Peyer's patch (tissue), 4 donors: ENCODE data around the gene TMEM248. TPM values are rescaled to one million over a fixed set of nuclear protein-coding genes. Genes with fewer than 3 reads are reported as not detected.
"Not testable (repeated sequence)": the region's sequence is repeated elsewhere in the genome, so short reads cannot be mapped to it uniquely, and the experiment has no call there.

Source experiments
- DNase-seq, 3 donors: peaks; one replicate each; pipeline ENCODE4 v3.0.0-alpha.2; 2017 to 2019
- H3K27ac ChIP-seq, 4 donors: fragments of 200-600 bp; sonication (generic); one replicate each; pipeline ENCODE4 v1.5.1; 2016 to 2019
- H3K27me3 ChIP-seq, 2 donors: fragments of 200-600 bp; sonication (generic); one replicate each; pipeline ENCODE4 v1.5.1; 2019
- H3K36me3 ChIP-seq, 3 donors: fragments of 200-600 bp; sonication (generic); one replicate each; pipeline ENCODE4 v1.5.1; 2016 to 2019
- H3K4me1 ChIP-seq, 4 donors: fragments of 200-600 bp; sonication (generic); one replicate each; pipeline ENCODE4 v1.5.1; 2016 to 2019
- H3K4me3 ChIP-seq, 4 donors: fragments of 200-600 bp; sonication (generic); 1 replicate in 3 of 4; 2 replicates in 1 of 4; pipeline ENCODE4 v1.5.1; 2016 to 2019; ENCODE audit warnings: mild to moderate bottlenecking in 1 of 4
- H3K9me3 ChIP-seq, 4 donors: fragments of 200-600 bp; sonication (generic); one replicate each; pipeline ENCODE4 v1.5.1; 2016 to 2019; ENCODE audit warnings: mild to moderate bottlenecking in 1 of 4
- CTCF ChIP-seq, 6 experiments: fragments of 450-650 bp in 4 of 6; fragments of 200-600 bp in 2 of 6; sonication (generic) in 1 of 6; IDR thresholded peaks; one replicate each; pipeline ENCODE4 v1.5.1; 2017 to 2019; ENCODE audit warnings: antibody characterized with exemption in 6 of 6, mild to moderate bottlenecking in 3 of 6, moderate library complexity in 1 of 6
- POLR2A ChIP-seq, 2 donors: fragments of 450-650 bp; IDR thresholded peaks; one replicate each; pipeline ENCODE4 v1.5.1; 2017; ENCODE audit warnings: antibody characterized with exemption in 2 of 2, mild to moderate bottlenecking in 2 of 2, moderate library complexity in 2 of 2
- small RNA-seq, 2 donors: library from RNA; depleted of rRNA; stranded (forward); fragments of <200 nt; gene quantifications; one replicate each; pipeline ENCODE3, GENCODE V24; 2016
- total RNA-seq, 4 donors: library from RNA; depleted of rRNA; stranded (reverse); fragments of >200 nt; gene quantifications; one replicate each; pipeline ENCODE4 v1.1.0, GENCODE V29; 2016

The TMEM248 gene
- total RNA-seq, 4 donors from 2014 or later: 61.9 to 125 (median 115) TPM

DNA sequence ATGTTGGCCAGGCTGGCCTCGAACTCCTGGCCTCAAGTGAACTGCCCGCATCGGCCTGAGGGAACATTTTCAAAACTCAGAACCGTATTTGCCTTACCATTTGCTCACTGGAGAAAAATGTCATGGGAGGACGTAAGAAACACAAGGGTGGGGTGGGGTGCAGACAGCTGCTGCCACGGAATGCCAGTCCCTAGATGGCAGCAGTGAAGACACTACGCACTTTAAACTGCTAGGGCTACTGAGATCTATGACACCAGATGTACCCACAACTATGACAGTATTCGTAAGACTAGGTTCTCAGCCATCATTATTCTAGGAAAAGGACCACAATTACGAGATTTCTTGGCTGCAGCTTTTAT, 73.6 kb downstream of the TMEM248 start:
- Histone ChIP-seq H3K36me3 (peaks cover 0 to 46% (median 4%) of the 10 kb centered on the region in 3 donors), H3K4me3 (peak overlapping the region; percentile 56 to 80 (median 76)), H3K27ac (peak overlapping the region; percentile 97 to 100 (median 98))
- H3K27me3 ChIP-seq, H3K9me3 ChIP-seq, H3K4me1 ChIP-seq: not testable (repeated sequence)
- peak; percentile 52 to 83 (median 62) for DNase-seq
- TF ChIP-seq POLR2A (IDR thresholded peaks at IDR 0.05): peak; percentile 56 to 78
- peak in 4 of 6 experiments; percentile 40 to 55 (median 48) for TF ChIP-seq CTCF (IDR thresholded peaks at IDR 0.05)

DNA sequence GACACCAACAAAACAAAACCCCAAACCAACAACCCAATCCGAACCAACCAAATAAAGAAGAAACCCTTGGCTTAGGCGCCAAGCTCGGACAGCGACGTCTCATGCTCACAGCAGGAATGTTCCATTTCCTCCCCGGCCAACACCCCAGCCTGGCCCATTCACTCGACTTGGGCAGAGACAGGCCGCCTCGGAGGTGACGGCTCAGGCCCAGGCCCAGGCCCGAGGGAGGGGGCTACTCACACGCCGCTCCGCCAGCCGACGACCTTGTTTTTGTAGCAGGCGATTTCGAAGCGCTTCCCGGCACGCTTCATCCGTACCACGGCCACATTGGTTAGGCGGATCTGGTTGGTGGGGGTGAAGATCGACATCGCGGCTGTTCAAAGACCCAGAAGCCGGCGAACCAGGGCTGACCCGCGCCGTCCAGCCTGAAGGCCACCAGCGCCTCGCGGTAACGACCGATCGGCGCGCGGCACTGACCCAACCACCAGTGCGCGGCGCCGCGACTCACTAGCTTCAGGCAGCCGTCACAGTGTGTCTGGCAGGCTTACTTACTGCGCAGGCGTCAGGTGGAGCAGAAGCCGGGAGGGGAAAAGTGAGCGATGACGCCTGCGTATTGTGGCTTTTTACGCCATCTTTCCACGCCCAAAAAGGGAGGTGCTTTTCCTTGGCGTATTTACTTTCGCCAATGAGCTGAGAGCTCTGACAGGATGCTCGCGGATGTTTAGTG, 74.2 kb downstream of the TMEM248 start, which contains the start of gene SBDS:
SBDS (minus strand) TSS at position 537 of the 727 bp plus-strand sequence; CDS start at position 368, 169 bp downstream.
- H3K4me1 ChIP-seq, H3K9me3 ChIP-seq, H3K27me3 ChIP-seq: not testable (repeated sequence)
- peak within 1 kb of the TSS; percentile 56 to 80 (median 76) for H3K4me3 ChIP-seq
- TF ChIP-seq POLR2A (IDR thresholded peaks at IDR 0.05) (peak; percentile 99 to 100), CTCF (IDR thresholded peaks at IDR 0.05) (peak in 1 of 6 experiments; percentile 9)
- H3K36me3 ChIP-seq: peaks cover 0 to 47% (median 4%) of the 10 kb centered on the region in 3 donors
- DNase-seq: peak; percentile 93 to 98 (median 93)
- H3K27ac ChIP-seq: peak within 1 kb of the TSS; percentile 97 to 100 (median 98)

- Histone ChIP-seq H3K4me3 (peak within 1 kb of the TSS; percentile 56 to 80 (median 68)), H3K36me3 (peaks cover 0 to 36% (median 4%) of the 10 kb centered on the region in 3 donors), H3K27ac (peak within 1 kb of the TSS; percentile 91 to 100 (median 98))
- H3K4me1 ChIP-seq, H3K9me3 ChIP-seq, H3K27me3 ChIP-seq: not testable (repeated sequence)
- TF ChIP-seq POLR2A (IDR thresholded peaks at IDR 0.05): peak; percentile 66 to 74
- DNase-seq: peak; percentile 98 to 100 (median 98)
These were observed 75.6 kb downstream of the TMEM248 start, which contains the start of gene TYW1 for GRCh38 chr7:66996444-66997191. TSS of gene TYW1 (plus strand) at chr7:66996833. CDS start at chr7:66996979, 146 bp downstream.

DNA sequence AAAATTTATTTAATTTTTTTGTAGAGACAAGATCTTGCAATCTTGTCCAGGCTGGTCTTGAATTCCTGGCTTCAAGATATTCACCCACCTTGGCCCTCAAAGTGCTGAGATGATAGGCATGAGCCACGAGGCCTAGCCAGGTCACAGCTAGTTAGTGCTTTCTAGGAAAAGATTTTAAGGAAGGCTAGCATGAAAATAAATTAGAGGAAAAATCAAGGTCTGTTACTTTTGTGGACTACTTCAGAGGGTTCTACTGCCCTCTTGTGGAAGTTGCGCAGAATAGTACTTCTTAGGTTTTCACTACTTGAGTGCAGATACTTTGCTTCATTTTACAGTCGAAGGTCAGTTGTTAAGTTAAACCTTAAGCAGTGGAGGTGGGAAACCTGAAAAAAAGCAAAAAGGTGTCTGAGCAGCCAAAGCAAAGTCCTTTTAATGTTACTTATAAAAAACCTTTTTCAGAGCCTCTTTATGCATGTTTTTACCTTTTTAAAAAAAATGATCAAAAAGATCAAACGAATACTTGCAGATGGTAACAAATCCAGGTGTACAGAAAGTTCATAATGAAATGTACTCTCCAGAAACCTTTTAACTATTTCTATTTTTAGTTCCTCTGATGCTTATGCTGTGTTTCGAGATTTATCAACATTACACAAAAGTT, 79.7 kb downstream of the TMEM248 start:
- not testable (repeated sequence) for H3K27me3 ChIP-seq, H3K4me1 ChIP-seq, H3K9me3 ChIP-seq, H3K27ac ChIP-seq, H3K4me3 ChIP-seq, DNase-seq
- H3K36me3 ChIP-seq: peaks cover 0 to 18% (median 0%) of the 10 kb centered on the region in 3 donors
- peak in 5 of 6 experiments; percentile 7 to 43 (median 33) for TF ChIP-seq CTCF (IDR thresholded peaks at IDR 0.05)

- H3K36me3 ChIP-seq: peaks cover 0 to 37% (median 0%) of the 10 kb centered on the region in 3 donors
- not testable (repeated sequence) for H3K4me1 ChIP-seq, DNase-seq, H3K27me3 ChIP-seq, H3K9me3 ChIP-seq, H3K27ac ChIP-seq, H3K4me3 ChIP-seq
These were observed 83.1 kb downstream of the TMEM248 start for GRCh38 chr7:67004145-67004544.

- H3K9me3 ChIP-seq: no peaks in the 10 kb centered on the region
- no peak overlapping the region for H3K27ac ChIP-seq
- H3K27me3 ChIP-seq: no peaks in the 10 kb centered on the region
- H3K4me3 ChIP-seq: no peak overlapping the region
- peaks cover 0 to 51% (median 0%) of the 10 kb centered on the region in 3 donors for H3K36me3 ChIP-seq
- H3K4me1 ChIP-seq: no peaks in the 10 kb centered on the region
- TF ChIP-seq POLR2A (IDR thresholded peaks at IDR 0.05): no peak
- no peak for TF ChIP-seq CTCF (IDR thresholded peaks at IDR 0.05)
- DNase-seq: no peak
These were observed 85.9 kb downstream of the TMEM248 start for GRCh38 chr7:67006965-67007364.

Small RNA genes lying within 50 kb of the gene (small RNA-seq; reads per million reads assigned to genes)
- gene RF00017 (0 reads per million in 2 donors), gene RN7SL43P (0 reads per million in 2 donors), gene RNU6-1254P (0 reads per million in 2 donors)

Other genes starting within 250 kb of the TMEM248 start
- 10 to 100 TPM; 24.2 to 47.9 (median 28.1) TPM for gene RABGEF1, start 180.5 kb upstream of the TMEM248 start, total RNA-seq
- gene SBDS, start 74.4 kb downstream of the TMEM248 start, total RNA-seq: 100 to 1,000 TPM in 1 of 4 donors, 10 to 100 TPM in 3; 62.3 to 111 (median 70.7) TPM
- 10 to 100 TPM; 15.1 to 69.3 (median 27.0) TPM for gene TYW1, start 75.6 kb downstream of the TMEM248 start, total RNA-seq